ENCODE data around the gene CACNB2.

CACNB2 gene

GRCh38 chr10:18350340-18350739 is 210.1 kb downstream of the CACNB2 start:
- DNase-seq = no peak

GRCh38 chr10:18351421-18351820 is 211.2 kb downstream of the CACNB2 start:
- DNase-seq = no peak

- no peak for DNase-seq
These were observed 212.0 kb downstream of the CACNB2 start for GRCh38 chr10:18352175-18352574.

- DNase-seq = no peak
These were observed 219.6 kb downstream of the CACNB2 start for GRCh38 chr10:18359812-18360211.

GRCh38 chr10:18362892-18363291 is 222.7 kb downstream of the CACNB2 start:
- no peak for DNase-seq

GRCh38 chr10:18364987-18365775 is 225.0 kb downstream of the CACNB2 start:
- DNase-seq = no peak

- DNase-seq = no peak
These were observed 227.6 kb downstream of the CACNB2 start for GRCh38 chr10:18367840-18368239.

- no peak for DNase-seq
These were observed 228.0 kb downstream of the CACNB2 start for GRCh38 chr10:18368273-18368672.

GRCh38 chr10:18368682-18369081 is 228.5 kb downstream of the CACNB2 start:
- DNase-seq = no peak

GRCh38 chr10:18369859-18370473 is 229.7 kb downstream of the CACNB2 start:
- no peak for DNase-seq

- DNase-seq = no peak
These were observed 236.4 kb downstream of the CACNB2 start for GRCh38 chr10:18376650-18377049.

- no peak for DNase-seq
These were observed 237.7 kb downstream of the CACNB2 start for GRCh38 chr10:18377898-18378297.

GRCh38 chr10:18378766-18379165 is 238.5 kb downstream of the CACNB2 start:
- no peak for DNase-seq

- DNase-seq = no peak
These were observed 241.5 kb downstream of the CACNB2 start for GRCh38 chr10:18381679-18382078.

- no peak for DNase-seq
These were observed 257.7 kb downstream of the CACNB2 start for GRCh38 chr10:18397906-18398305.

- DNase-seq = no peak
These were observed 258.9 kb downstream of the CACNB2 start for GRCh38 chr10:18399158-18399557.

- no peak for DNase-seq
These were observed 260.1 kb downstream of the CACNB2 start for GRCh38 chr10:18400201-18400905.

- DNase-seq = no peak
These were observed 260.7 kb downstream of the CACNB2 start for GRCh38 chr10:18400906-18401245.

GRCh38 chr10:18401416-18402195 is 261.4 kb downstream of the CACNB2 start:
- no peak for DNase-seq

- DNase-seq = no peak
These were observed 262.6 kb downstream of the CACNB2 start for GRCh38 chr10:18402853-18403252.

GRCh38 chr10:18404530-18404929 is 264.3 kb downstream of the CACNB2 start:
- no peak for DNase-seq

GRCh38 chr10:18406136-18406535 is 265.9 kb downstream of the CACNB2 start:
- DNase-seq = no peak
